RWPE1 (cell line): ENCODE data around the gene HRH4.

ENCODE experiments used
- CTCF ChIA-PET: fragments of 350-600 bp; sonication (Branson Sonifier 250); formaldehyde crosslinking; extraction: SDS; loops from one replicate; lab custom pipeline; 2021; lab: Yijun Ruan, JAX
- POLR2A ChIA-PET: fragments of 400-600 bp; formaldehyde crosslinking; extraction: SDS; loops from one replicate; lab custom pipeline; 2020; ENCODE audit warnings: antibody characterized with exemption; ENCODE audit not compliant: low non-redundant PET; lab: Yijun Ruan, JAX
- DNase-seq: peaks from one replicate; pipeline ENCODE4 v3.0.0; 2012; ENCODE audit warnings: low spot score
- H3K27ac ChIP-seq: fragments of 450-650 bp; 2 replicates; pipeline ENCODE4 v1.5.1; 2017
- CTCF ChIP-seq: fragments of 450-650 bp; conservative IDR thresholded peaks from 2 replicates; pipeline ENCODE4 v1.5.1; 2017; ENCODE audit warnings: low read depth, mild to moderate bottlenecking

HRH4 gene

GRCh38 chr18:24485681-24486080 lies 25.2 kb downstream of the HRH4 start:
- TF ChIP-seq CTCF, result no peak
- ChIA-PET POLR2A (no interaction called here), CTCF (interaction anchor here (0.5 kb wide), 1 partner anchor 126 kb away, joined by 3 read pairs; no protein-coding TSS in a partner anchor)
- no peak overlapping the region for H3K27ac ChIP-seq
- no peak for DNase-seq

DNA sequence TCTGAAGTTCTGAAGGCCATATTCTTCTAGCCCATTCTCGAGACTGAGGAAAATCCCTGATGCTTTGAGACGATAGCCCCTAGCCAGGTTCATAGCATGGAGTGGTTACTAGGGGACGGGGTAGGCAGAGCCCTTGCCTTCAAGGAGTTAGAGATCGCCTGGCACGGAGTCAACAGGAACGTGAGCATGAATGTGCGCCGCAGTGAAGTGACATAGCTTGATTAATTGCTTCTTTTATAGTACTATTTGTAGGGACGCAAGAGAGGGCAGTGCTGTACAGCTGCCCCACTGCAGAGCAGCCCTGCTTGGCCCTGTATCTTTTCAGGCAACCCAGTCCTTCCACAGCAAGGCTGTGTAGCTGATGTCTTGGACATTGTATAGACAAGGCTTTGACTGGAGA lies 26.2 kb downstream of the HRH4 start:
- CTCF ChIA-PET, result interaction anchor here (0.5 kb wide), 1 partner anchor 68 kb away, joined by 3 read pairs; no protein-coding TSS in a partner anchor
- TF ChIP-seq CTCF, result no peak
- POLR2A ChIA-PET, result no interaction called here
- no peak for DNase-seq
- no peak overlapping the region for H3K27ac ChIP-seq

DNA sequence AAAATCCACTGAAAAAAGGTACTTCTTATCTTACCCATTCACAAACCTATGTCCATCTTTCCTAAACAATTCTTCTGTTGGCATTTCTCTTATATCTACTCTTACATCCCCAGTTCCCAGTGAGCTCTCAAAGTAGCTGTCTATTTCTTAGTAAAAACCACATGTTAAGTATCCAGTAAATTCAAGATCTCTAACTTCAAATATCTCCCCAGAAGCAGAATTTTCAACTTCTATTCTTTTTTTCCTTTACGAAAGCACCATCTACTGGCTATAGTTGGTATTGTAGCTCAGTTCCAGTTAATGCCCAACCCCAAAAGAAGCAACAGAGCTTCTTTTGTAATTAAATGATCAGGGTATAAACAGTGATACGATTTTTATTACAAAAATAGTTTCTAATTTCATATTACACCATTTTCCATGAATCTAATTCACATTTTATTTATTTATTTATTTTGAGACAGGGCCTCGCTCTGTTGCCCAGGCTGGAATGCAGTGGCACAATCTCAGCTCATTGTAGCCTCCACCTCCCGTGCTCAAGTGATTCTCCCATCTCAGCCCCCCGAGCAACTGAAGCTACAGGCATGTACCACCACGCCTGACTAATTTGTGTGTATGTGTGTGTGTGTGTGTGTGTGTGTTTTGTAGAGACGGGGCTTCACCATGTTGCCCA lies 28.5 kb downstream of the HRH4 start:
- POLR2A ChIA-PET, result no interaction called here
- peak; percentile 27 for DNase-seq
- CTCF ChIA-PET, result interaction anchor here (0.5 to 1.7 kb wide), 10 partner anchors 8 to 517 kb away, joined by 3 to 7 read pairs (median 3); no protein-coding TSS in a partner anchor
- no peak overlapping the region for H3K27ac ChIP-seq
- TF ChIP-seq CTCF, result peak; percentile 85

DNA sequence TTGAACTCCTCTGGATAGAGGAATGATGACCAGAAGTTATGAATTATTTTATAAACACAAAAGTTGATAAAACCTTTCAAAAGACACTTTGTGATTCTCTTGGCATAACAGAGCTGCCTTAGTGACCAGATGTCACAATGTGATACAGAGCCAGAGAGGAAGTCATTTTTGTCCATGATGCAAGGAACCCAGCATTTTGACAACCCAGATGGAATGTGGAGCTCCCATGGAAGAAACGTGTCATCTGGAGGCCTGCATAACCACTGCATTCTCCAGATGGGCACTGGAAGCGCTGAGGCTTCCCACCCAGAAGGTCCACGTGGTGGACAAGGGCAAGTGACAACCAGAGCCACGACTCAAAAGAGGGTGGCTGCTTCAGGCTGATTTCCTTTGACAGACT lies 30.1 kb downstream of the HRH4 start:
- TF ChIP-seq CTCF, result no peak
- no peak for DNase-seq
- ChIA-PET POLR2A (no interaction called here), CTCF (no interaction called here)
- no peak overlapping the region for H3K27ac ChIP-seq

DNA sequence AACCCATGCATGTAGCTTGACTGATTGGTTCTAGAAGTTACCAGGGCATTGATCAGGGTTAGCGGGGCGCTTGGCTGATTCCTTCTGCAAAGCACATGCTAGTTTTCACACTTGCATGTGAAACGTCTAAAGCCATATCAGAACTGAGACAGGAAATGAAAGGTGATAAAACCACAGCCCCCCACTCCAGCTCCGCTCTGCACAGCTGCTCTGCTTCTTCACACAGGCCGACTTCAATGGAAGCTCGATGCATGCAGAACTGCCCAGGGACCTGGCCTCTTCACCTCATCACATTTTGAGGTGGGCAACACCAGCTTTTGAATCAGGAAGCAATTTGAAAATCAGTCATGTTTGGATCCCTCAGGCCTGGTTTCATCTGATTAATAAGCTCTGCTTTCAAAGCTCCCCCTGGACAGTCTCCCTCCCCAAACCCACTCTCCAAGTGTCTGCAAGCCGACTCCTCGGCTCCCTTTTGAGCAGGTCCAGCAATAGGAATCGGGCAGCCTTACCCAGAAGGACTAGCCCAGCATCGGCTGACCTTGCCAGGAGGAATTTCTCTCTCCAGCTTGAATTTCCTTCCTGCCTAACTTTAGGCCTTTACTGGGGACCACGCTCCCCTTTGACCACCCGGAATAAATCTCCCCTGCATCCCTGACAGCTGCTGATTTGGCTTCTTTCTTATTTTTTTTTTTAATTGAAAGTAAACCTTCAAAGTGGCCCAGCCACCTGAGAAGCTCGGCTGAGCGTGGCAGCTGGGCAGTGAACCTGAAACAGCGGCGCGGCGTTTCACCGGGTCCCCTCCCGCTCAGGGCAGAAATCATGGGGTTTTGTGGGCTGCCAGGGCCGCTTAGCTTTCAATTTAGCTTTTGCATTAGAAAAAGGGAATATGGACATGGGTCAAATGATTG lies 31.7 kb downstream of the HRH4 start:
- no peak for DNase-seq
- no peak for TF ChIP-seq CTCF
- CTCF ChIA-PET, result no interaction called here
- POLR2A ChIA-PET, result no interaction called here
- no peak overlapping the region for H3K27ac ChIP-seq

- POLR2A ChIA-PET, result no interaction called here
- CTCF ChIA-PET, result no interaction called here
- H3K27ac ChIP-seq, result no peak overlapping the region
- DNase-seq, result no peak
- no peak for TF ChIP-seq CTCF
Measured at GRCh38 chr18:24494586-24494985, 34.1 kb downstream of the HRH4 start.
